Measurements from ENCODE around the gene PMM2.

PMM2 gene

GRCh38 chr16:8890549-8890921 lies 92.9 kb downstream of the PMM2 start:
- no peak for DNase-seq

DNA sequence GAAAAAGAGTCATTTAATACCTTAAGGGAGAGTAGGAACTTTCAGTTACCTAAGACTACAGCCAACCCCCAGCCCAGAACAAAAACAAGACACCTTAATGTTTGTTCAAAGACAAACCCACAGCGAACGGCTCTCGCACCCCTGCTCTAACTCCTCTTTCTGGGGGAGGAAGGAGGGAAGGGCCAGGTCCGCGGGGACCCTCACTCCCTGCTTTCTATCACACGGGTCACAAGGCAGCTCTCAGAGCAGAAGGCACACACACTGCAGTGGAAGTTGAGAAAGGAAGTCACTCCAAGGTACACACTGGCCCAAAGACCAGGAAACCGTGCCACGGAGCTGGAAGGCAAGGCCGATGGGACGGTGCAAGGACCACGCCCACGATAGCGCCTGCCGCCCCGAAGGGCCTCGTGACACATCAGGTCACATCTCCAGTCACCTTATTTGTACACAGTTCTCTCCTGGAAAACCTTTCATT lies 94.5 kb downstream of the PMM2 start:
- no peak for DNase-seq

DNA sequence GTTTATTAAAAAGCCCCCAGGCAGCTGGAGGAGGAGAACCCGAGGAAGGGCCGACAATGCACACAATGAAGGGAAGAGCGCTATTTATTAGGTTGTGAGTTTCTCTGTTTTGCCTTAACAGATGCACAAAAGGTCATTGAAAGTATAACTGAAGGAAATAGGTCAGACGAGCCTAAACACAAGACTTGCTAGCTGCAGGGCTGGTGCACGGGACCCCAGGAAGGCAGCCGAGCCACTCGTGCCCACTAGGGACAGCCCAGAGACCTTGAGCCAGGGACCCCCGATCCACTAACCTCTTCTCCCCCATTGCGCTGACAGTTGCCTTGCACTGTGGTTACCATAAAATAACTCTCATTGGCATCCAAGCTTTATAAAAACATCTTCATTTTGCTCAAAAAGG lies 95.8 kb downstream of the PMM2 start:
- no peak for DNase-seq

GRCh38 chr16:8893976-8894690 lies 96.5 kb downstream of the PMM2 start:
- DNase-seq, result no peak

DNA sequence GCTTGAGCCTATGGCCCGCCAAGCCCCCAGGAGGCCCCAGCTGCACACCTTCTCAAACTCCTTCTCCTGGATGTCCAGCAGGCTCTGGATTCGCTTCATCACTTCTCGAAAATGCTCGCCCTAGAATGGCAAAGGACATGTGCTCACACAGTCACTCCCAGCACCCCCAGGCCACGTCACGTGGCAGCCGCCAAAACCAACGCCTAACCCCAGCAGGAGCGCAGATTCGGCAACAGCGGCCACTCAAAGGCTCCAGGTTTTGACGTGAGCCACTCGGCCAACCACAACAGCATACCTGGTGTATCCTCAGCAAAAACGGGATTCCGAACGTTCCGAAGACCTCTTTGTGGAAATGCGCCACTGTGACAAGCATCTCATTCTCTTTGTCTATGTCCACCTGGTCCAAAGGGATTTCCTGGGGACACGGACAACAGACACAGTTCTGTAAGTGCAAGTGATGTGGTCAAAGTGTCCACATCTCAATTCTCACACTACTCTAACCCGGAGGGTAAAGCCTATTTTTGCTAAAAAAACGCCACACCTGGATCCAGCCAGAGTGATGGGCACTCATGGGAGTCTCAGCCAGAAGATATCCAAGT lies 97.2 kb downstream of the PMM2 start:
- no peak for DNase-seq

GRCh38 chr16:8898660-8899318 lies 101.2 kb downstream of the PMM2 start:
- DNase-seq, result no peak

All from hematopoietic multipotent progenitor cell treated with erythropoietin and hydrocortisone succinate and interleukin-3 and kit ligand, for 4 days (in vitro differentiated cells).